Loucy (cell line): ENCODE data around the gene GLG1.
A peak's percentile ranks its signal among the peaks of the same experiment; 100 is the strongest.

ENCODE experiments used
- CTCF ChIP-seq: fragments of 200-600 bp; sonication (generic); conservative IDR thresholded peaks from 2 replicates; pipeline ENCODE4 v1.5.1; 2014; ENCODE audit warnings: mild to moderate bottlenecking, antibody characterized with exemption, low read length
- EZH2phosphoT487 ChIP-seq: fragments of 200-600 bp; IDR thresholded peaks from 2 replicates; pipeline ENCODE4 v1.6.1; 2018; ENCODE audit warnings: antibody characterized with exemption, mild to moderate bottlenecking, moderate library complexity, borderline replicate concordance

- TF ChIP-seq CTCF (peak; percentile 65), EZH2phosphoT487 (no peak)
Observed at GRCh38 chr16:74650966-74651567, 44.2 kb upstream of the GLG1 start.
